ENCODE data around the gene CPXM1.

The CPXM1 gene

DNA sequence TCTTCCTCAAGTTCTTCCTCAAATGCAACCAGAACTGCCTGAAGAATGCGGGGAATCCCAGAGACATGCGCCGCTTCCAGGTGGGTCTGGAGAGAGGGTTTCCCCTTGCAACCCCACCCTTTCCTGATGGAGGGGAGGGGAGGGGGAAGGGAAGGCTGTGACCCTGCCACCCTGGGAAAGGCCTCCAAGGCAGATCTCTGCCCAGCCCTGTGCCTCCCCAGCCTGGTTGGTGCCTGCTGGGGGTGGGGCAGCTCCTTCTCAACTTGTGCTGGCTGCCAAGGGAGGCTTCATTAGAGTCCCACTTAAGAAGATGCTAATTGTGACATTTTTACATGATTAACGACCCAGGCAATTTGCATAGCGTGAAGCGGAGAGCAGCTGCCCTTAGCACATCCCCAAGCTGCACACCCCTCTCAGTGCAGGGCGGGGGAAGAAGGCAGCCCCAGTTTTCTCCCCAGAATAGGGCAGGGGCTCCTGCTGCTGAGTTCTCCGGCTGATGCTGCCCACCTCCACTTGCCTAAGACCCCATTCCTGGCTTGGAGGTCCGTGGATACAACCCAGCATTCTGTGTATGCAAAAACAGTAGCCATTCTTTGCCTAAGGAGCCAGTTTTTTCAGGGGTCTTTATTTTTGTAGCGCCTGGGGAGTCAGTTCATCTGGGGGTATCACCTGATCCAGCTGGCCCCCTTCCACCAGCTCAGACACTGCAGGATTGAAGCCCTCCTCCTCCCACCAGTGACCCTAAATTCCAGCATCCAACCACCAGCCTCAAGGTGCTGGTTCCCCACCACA lies 51.7 kb downstream of the CPXM1 start:
- H4K20me1 ChIP-seq (ENCODE audit: low read depth, low read length): no peaks in the 10 kb centered on the region
- H3K9me3 ChIP-seq (ENCODE audit: insufficient read depth, low read length): no peaks in the 10 kb centered on the region
- H3K27me3 ChIP-seq (ENCODE audit: low read length): no peaks in the 10 kb centered on the region
- H3K9me2 ChIP-seq (replicated peaks; ENCODE audit: insufficient read depth, low read length): no peaks in the 10 kb centered on the region
- no peaks in the 10 kb centered on the region for H3F3A ChIP-seq (ENCODE audit: insufficient read depth)
- no peak overlapping the region for H2AFZ ChIP-seq (ENCODE audit: low read depth, low read length, severe bottlenecking)
- no peak overlapping the region for H3K9ac ChIP-seq (ENCODE audit: low read length)
- no peak overlapping the region for H3K27ac ChIP-seq (ENCODE audit: low read depth, low read length)
- TF ChIP-seq, protein P1, sequence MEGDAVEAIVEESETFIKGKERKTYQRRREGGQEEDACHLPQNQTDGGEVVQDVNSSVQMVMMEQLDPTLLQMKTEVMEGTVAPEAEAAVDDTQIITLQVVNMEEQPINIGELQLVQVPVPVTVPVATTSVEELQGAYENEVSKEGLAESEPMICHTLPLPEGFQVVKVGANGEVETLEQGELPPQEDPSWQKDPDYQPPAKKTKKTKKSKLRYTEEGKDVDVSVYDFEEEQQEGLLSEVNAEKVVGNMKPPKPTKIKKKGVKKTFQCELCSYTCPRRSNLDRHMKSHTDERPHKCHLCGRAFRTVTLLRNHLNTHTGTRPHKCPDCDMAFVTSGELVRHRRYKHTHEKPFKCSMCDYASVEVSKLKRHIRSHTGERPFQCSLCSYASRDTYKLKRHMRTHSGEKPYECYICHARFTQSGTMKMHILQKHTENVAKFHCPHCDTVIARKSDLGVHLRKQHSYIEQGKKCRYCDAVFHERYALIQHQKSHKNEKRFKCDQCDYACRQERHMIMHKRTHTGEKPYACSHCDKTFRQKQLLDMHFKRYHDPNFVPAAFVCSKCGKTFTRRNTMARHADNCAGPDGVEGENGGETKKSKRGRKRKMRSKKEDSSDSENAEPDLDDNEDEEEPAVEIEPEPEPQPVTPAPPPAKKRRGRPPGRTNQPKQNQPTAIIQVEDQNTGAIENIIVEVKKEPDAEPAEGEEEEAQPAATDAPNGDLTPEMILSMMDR (IDR thresholded peaks at IDR 0.05; ENCODE audit: insufficient read depth, low read length, poor library complexity, severe bottlenecking): no peak
- TF ChIP-seq EZH2phosphoT487 (conservative IDR thresholded peaks at IDR 0.05; ENCODE audit: low read length): no peak
- H3K36me3 ChIP-seq (ENCODE audit: low read length): no peaks in the 10 kb centered on the region
- no peaks in the 10 kb centered on the region for H3K79me2 ChIP-seq (ENCODE audit: insufficient read depth, low read length)
- no peak overlapping the region for H3K4me3 ChIP-seq (ENCODE audit: insufficient read depth, low read length, poor library complexity, severe bottlenecking)
- no peak overlapping the region for H3K4me2 ChIP-seq (ENCODE audit: low read depth, low read length, poor library complexity, severe bottlenecking)

DNA sequence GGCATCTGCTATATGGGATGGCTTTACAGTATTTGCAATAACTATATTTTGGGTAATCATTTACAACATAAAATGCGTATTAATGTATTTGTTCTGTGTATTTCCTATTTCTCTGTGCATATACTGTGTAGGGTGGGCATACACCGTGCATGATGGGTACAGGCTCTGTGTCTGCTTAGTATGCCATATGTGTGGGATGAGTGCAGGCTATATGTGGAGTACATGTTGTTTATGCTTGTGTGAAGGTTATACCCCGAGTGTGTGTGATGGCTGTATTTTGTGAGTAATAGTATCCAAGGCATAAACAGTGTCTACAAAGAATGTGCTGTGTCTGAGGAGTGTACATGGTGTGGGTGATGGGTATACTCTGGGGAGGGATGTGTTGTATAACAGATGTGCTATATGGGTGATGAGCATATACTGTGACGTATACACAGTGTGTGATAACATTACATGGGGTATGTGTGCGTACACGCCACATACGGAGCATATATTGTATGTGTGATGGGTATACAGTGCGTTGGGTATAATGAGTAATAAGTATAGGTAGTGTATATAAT lies 52.7 kb downstream of the CPXM1 start:
- no peak overlapping the region for H3K4me2 ChIP-seq (ENCODE audit: low read depth, low read length, poor library complexity, severe bottlenecking)
- no peak overlapping the region for H3K27ac ChIP-seq (ENCODE audit: low read depth, low read length)
- no peaks in the 10 kb centered on the region for H3K27me3 ChIP-seq (ENCODE audit: low read length)
- no peaks in the 10 kb centered on the region for H4K20me1 ChIP-seq (ENCODE audit: low read depth, low read length)
- H3K79me2 ChIP-seq (ENCODE audit: insufficient read depth, low read length): no peaks in the 10 kb centered on the region
- TF ChIP-seq EZH2phosphoT487 (conservative IDR thresholded peaks at IDR 0.05; ENCODE audit: low read length): no peak
- H3K36me3 ChIP-seq (ENCODE audit: low read length): no peaks in the 10 kb centered on the region
- H3K9me3 ChIP-seq (ENCODE audit: insufficient read depth, low read length): no peaks in the 10 kb centered on the region
- H3K9me2 ChIP-seq (replicated peaks; ENCODE audit: insufficient read depth, low read length): no peaks in the 10 kb centered on the region
- no peaks in the 10 kb centered on the region for H3F3A ChIP-seq (ENCODE audit: insufficient read depth)
- no peak overlapping the region for H2AFZ ChIP-seq (ENCODE audit: low read depth, low read length, severe bottlenecking)
- no peak overlapping the region for H3K4me3 ChIP-seq (ENCODE audit: insufficient read depth, low read length, poor library complexity, severe bottlenecking)
- no peak overlapping the region for H3K9ac ChIP-seq (ENCODE audit: low read length)

DNA sequence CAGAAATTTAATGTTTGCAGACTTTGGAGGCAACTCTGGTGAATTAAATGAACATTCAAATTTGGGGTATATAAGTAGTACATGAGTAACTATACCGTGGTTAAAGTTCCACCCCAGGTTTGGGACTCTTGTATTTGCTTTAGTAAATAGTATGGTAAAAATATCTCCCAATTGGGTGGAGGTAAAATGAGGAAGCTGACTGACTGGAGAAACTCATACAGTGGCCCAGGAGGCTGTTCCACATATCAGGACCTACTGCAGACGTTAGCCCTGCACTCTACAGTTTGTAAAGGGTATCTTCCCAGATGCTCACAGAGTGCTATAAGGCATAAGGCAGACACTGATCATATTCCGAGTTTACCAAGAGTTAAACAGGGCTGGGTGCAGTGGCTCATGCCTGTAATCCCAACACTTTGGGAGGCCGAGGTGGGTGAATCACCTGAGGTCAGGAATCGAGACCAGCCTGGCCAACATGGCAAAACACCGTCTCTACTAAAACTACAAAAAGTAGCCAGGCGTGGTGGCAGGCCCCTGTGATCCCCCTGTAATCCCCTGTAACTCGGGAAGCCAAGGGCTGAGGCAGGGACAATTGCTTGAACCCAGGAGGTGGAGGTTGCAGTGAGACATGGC lies 53.7 kb downstream of the CPXM1 start:
- H3K4me3 ChIP-seq (ENCODE audit: insufficient read depth, low read length, poor library complexity, severe bottlenecking): no peak overlapping the region
- no peaks in the 10 kb centered on the region for H3F3A ChIP-seq (ENCODE audit: insufficient read depth)
- no peak overlapping the region for H2AFZ ChIP-seq (ENCODE audit: low read depth, low read length, severe bottlenecking)
- H3K9me2 ChIP-seq (replicated peaks; ENCODE audit: insufficient read depth, low read length): no peaks in the 10 kb centered on the region
- no peaks in the 10 kb centered on the region for H3K9me3 ChIP-seq (ENCODE audit: insufficient read depth, low read length)
- no peak overlapping the region for H3K9ac ChIP-seq (ENCODE audit: low read length)
- no peak overlapping the region for H3K27ac ChIP-seq (ENCODE audit: low read depth, low read length)
- no peaks in the 10 kb centered on the region for H3K27me3 ChIP-seq (ENCODE audit: low read length)
- H4K20me1 ChIP-seq (ENCODE audit: low read depth, low read length): no peaks in the 10 kb centered on the region
- no peaks in the 10 kb centered on the region for H3K36me3 ChIP-seq (ENCODE audit: low read length)
- TF ChIP-seq EZH2phosphoT487 (conservative IDR thresholded peaks at IDR 0.05; ENCODE audit: low read length): no peak
- TF ChIP-seq, protein P1 (IDR thresholded peaks at IDR 0.05; ENCODE audit: insufficient read depth, low read length, poor library complexity, severe bottlenecking): no peak
- H3K4me2 ChIP-seq (ENCODE audit: low read depth, low read length, poor library complexity, severe bottlenecking): no peak overlapping the region
- no peaks in the 10 kb centered on the region for H3K79me2 ChIP-seq (ENCODE audit: insufficient read depth, low read length)
